UCSD-AML1 (cell line): ENCODE measurements around the gene FSIP1.
A peak's percentile ranks its signal among the peaks of the same experiment; 100 is the strongest.

Experiments
- DNase-seq: peaks from one replicate; lab custom pipeline; 2025; ENCODE audit not compliant: unreplicated experiment; lab: John Stamatoyannopoulos, UW

The FSIP1 gene

GRCh38 chr15:39792844-39793335, 10.2 kb upstream of the FSIP1 start:
- no peak for DNase-seq

- no peak for DNase-seq
These were observed 9.6 kb upstream of the FSIP1 start for GRCh38 chr15:39792025-39792843.

- DNase-seq = no peak
These were observed 7.1 kb upstream of the FSIP1 start for GRCh38 chr15:39789736-39790135.

DNA sequence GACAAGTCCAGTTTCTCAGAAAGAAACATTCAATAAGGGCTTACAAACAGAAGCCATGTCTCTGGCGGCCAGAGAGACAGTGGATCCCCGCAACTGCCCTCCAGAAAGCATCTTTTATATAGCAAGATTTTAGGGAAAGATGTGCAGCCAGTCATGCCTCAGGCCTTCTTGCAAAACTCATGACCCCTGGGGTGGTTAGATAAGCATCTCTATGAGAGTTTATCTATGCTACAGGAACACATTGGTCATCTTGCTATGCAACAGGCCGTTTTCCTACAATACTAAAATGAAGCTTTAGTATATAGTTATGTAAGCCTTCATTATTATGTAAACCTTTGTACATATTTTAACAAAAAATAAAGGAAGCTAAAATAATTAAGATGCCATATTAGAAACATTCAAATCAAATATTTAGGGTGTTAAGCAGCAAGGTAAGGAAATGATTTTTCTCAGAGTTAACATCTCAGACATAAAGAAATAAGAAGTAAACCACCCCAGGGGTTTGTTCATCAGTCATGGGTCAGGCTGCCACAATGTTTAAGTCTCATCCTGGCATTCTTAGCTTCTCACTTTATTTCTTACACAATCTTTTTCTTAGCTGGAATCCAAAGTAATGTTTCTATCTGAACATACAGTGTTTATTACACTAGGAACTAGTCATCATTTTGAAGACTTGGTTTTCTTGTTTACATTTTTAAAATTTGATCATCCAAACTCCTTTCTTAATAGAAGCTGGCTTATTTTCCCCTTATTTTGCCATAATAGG, 6.3 kb upstream of the FSIP1 start:
- DNase-seq = no peak

GRCh38 chr15:39788108-39788507, 5.5 kb upstream of the FSIP1 start:
- no peak for DNase-seq

GRCh38 chr15:39787479-39787878, 4.8 kb upstream of the FSIP1 start:
- no peak for DNase-seq

DNA sequence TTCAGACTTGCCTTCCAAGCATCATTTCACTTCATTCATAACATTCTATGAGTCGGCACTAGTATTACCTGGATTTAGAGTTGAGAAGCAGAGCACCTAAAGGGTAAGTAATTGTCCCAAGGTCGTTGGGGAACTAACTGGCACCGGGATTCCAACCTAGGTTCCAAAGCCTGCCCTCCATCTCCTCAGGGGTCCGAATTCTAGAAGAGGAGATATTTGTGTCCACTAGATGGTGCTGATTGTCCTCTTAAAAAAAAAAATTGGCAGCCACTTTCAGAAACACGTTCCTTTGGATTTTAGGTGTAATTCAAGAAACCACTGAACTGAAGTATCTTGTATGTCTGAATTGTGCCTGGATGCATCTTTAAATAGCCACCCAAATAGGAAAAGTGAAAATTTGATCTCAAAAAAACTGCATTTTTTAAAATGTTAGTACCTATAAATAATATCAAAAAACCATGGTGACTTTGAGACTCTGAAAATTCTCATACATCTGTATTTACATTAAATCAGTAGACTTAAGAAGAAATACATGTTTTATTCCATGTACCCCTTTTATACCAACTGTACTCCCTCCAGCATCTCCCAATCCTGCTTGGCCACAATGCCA, 3.9 kb upstream of the FSIP1 start:
- peak; percentile 14 for DNase-seq

DNA sequence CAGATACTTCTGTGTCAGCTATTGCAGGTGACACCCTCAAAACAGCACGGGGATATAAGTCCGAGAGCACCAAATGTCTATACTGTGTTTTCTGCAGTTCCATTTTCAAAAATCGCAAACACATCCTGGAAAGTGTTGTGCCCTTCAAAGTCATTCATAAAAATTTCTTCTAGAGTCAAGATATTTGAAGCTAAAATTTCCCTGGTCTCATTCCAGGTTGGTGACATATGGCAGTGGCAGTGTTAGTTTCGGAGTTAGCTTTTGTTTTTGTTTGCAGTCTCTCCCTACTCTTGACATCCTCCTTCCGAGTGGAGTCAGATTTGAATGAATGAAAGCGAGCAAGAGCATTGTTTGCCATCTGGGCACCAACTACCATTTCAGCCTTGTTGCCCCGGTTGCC, 3.2 kb upstream of the FSIP1 start:
- no peak for DNase-seq

DNA sequence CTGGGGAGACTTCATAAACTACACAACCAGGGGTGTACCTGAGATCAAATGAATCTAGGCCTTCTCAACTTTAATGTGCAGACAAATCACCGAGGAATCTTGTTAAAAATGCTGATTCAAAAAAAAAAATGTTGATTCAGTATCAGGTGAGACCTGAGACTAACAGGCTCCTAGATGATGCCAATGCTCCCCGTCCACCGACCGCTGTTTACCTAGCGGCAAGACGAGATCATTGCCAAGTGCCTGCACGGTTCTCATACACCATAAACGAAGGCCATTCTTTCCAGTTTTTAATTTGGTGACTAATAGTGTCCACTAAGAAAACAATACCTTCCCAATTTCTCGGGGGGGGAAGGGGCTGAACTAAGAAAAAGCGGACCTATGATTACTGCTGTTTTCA, 2.5 kb upstream of the FSIP1 start:
- DNase-seq = no peak

DNA sequence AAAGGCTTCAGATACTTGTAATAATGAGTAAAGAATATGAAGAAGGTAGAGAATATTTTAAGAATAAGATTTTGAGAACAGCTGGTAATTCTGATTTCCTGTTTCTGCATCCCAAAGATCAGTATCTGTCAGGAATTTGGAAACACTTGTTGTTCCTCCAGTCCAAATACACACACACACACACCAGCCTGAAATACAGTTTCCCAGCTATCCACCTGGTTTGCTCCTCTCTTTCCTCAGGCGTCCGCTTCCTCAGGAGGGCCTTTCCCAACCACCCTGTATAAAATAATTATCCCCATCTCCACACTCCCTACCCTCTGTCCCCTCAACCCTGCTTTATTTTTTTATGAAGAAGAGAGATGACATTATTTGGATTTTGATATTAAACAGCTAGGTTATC, 2.0 kb upstream of the FSIP1 start:
- DNase-seq = no peak

DNA sequence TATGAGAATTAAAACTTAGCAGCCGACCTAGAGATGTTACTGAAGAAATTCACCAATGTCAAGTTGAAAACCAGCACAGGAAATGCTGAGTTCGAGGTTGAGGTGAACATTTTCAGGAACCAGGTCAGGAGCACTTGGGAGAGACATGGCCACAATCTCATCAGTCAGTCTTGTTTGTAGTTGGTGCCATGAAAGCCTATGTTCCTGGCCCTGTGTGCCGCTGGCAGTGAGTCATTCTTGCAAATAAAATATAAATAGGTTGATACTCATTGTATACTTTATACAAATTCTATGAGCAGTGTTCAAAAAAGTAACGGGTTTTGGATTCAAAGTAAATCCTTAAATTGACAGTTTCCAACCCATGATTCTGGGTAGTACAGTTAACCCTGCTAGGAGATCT, 1.5 kb upstream of the FSIP1 start:
- no peak for DNase-seq

DNA sequence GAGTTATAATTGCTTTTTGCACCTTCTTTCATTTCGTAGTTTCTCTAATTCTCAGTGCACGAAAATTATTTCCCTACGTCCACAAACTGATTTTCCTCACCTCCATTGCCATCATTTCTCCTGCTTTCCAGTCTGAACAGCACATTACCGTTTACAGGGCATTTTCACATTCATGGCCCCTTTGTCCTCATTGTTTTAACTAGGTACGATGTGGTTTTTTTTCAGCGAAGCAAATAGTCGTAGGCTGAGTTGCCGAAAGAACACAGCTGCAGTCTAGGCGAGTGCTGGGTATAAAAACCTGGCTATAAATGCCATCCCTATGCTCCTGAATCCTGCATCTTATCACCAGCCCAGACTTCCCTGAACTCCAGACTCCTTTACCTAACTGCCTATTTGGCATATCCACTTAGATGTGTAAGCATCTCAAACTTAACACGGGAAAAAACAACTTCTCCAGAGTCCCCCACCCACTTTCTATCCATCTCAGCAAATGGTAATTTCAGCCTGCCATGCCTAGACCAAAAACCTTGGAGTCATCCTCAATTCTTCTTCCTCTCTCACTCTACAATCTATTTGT, 691 bp upstream of the FSIP1 start:
- DNase-seq = no peak

DNA sequence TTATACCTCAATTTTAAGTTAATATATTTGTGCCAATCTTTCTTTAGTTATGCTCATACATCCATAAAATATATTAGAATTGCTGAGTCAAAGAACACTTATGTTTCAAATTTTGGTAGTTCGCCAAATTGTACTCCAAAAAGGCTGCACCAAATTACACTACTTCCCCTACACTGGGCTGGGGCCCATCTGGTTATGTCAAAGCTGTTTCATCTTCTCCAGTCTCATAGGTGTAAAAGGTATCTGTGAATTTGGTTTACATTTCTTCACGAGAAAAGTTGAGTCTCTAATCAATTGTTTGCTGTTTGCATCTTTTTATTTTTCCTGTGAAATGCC, 706 bp downstream of the FSIP1 start:
- no peak for DNase-seq

- DNase-seq = no peak
These were observed 1.3 kb downstream of the FSIP1 start for GRCh38 chr15:39781147-39781966.

- no peak for DNase-seq
These were observed 4.6 kb downstream of the FSIP1 start for GRCh38 chr15:39778021-39778420.

DNA sequence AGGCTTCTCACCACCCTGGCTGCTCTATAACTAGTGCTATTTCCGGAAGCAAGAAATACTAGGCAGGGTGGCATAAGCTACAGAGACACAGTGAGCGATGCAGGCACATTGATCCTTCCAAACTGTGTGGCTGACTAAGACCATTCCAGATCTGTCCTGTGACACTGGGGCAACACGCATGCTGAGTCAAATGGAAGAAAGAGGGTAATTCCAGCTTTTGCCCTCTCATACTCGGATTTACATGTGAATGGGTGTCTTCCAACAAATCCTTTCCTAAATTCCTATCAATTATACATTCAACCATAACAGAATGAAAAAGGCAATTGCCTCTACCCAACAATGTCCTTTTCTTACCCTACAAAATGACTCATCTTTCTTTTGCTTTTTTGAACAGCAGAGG, 5.1 kb downstream of the FSIP1 start:
- no peak for DNase-seq

- no peak for DNase-seq
These were observed 6.6 kb downstream of the FSIP1 start for GRCh38 chr15:39776068-39776467.

GRCh38 chr15:39774688-39775267, 7.9 kb downstream of the FSIP1 start:
- DNase-seq = peak; percentile 32

GRCh38 chr15:39770748-39771689, 11.6 kb downstream of the FSIP1 start:
- DNase-seq = no peak
